Panc1 (cell line): ENCODE data around the gene CCDC50.

Experiments used
- CTCF ChIP-seq: fragments of 450-650 bp; IDR thresholded peaks from 2 replicates; pipeline ENCODE4 v1.5.1; 2017; ENCODE audit warnings: mild to moderate bottlenecking
- TCF7L2 ChIP-seq: IDR thresholded peaks from 2 replicates; pipeline ENCODE4 v1.6.1; 2011; ENCODE audit warnings: mild to moderate bottlenecking, low read depth, low read length, inconsistent platforms

GRCh38 chr3:191342411-191342810, 13.2 kb downstream of the CCDC50 start:
- TF ChIP-seq TCF7L2, result no peak
- no peak for TF ChIP-seq CTCF
